ES-I3 (cell line): ENCODE data around the gene RNASE8.

Source experiments
- H3K36me3 ChIP-seq: 2 replicates; pipeline ENCODE4 v1.6.1; 2013; ENCODE audit warnings: mild to moderate bottlenecking, low read length, control low read depth, moderate library complexity; ENCODE audit not compliant: insufficient read depth
- H3K4me1 ChIP-seq: 2 replicates; pipeline ENCODE4 v1.6.1; 2013; ENCODE audit warnings: mild to moderate bottlenecking, control low read depth, low read length; ENCODE audit not compliant: insufficient read depth
- H3K9ac ChIP-seq: 2 replicates; pipeline ENCODE4 v1.6.1; 2013; ENCODE audit warnings: low read depth, mild to moderate bottlenecking, low read length, moderate library complexity
- H3K9me3 ChIP-seq: 2 replicates; pipeline ENCODE4 v1.6.1; 2013; ENCODE audit warnings: mild to moderate bottlenecking, low read length, moderate library complexity; ENCODE audit not compliant: control insufficient read depth, insufficient read depth

RNASE8 gene

GRCh38 chr14:21081521-21082142, 24.0 kb downstream of the RNASE8 start:
- Histone ChIP-seq H3K9me3 (no peaks in the 10 kb centered on the region), H3K9ac (no peak overlapping the region), H3K36me3 (no peaks in the 10 kb centered on the region; the same call in 1 of the 2 replicates), H3K4me1 (no peaks in the 10 kb centered on the region)

- Histone ChIP-seq H3K9ac (no peak overlapping the region), H3K4me1 (no peaks in the 10 kb centered on the region), H3K36me3 (no peaks in the 10 kb centered on the region; the same call in 1 of the 2 replicates), H3K9me3 (no peaks in the 10 kb centered on the region)
Measured at GRCh38 chr14:21083565-21084325, 26.1 kb downstream of the RNASE8 start.

DNA sequence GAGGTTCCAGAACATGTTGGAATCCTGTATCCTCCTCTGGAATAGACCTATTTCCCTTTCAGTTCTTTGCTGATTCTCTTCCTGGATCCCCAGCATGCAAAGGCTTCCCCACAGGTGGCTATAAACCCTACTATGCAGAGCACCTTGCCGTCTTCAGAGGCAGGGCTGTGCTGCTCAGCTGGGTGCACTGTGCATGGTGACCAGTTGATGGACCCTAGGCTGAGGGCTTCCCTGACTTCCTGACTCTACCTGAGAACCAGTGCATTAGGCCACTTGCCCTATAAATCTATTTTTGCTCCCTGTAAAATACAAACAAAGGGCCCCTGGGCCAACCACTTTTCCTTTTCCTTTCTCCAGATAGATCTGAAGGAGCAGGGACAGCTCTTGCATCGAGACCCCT, 26.8 kb downstream of the RNASE8 start:
- Histone ChIP-seq H3K9me3 (no peaks in the 10 kb centered on the region), H3K9ac (no peak overlapping the region), H3K4me1 (no peaks in the 10 kb centered on the region), H3K36me3 (no peaks in the 10 kb centered on the region; the same call in 1 of the 2 replicates)

DNA sequence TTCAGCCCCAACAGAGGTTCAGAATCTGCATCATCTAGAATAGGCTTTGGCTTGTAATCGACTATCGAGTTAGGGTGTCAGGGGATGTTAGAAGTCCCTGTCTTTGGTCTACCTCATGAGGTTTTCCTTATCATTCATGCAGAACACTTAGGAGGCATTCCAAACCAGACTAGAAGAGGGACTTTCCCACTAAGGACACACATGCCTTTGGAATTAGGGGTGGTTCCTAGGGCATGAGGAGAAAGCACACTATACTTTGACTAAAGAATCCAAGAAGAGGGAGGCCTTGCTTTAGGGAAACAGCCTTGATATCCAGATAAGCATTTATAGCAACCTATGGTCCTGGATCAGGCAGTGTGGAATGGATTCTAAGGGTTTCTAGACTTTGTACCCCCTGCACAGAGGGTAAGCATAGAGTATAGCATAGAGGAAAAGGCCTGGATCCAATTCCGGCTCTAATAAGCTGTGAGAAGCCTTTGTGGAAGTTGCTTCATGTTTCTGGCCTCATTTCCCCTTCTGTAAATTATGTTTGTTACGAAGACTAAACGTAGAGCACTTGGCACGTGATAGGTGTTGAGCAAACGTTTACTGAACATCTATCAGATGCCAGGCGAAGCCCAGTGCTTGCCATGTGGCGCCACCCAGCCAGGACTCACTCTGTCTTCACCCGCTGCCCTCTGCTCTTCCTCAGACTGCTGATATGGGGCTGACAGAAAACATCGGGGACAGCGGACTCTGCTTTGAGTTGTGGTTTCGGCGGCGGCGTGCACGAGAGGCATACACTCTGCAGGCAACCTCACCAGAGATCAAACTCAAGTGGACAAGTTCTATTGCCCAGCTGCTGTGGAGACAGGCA, 27.6 kb downstream of the RNASE8 start:
- peaks cover 6% of the 10 kb centered on the region; the same call in 1 of the 2 replicates for H3K36me3 ChIP-seq
- no peaks in the 10 kb centered on the region for H3K4me1 ChIP-seq
- no peaks in the 10 kb centered on the region for H3K9me3 ChIP-seq
- H3K9ac ChIP-seq = no peak overlapping the region

DNA sequence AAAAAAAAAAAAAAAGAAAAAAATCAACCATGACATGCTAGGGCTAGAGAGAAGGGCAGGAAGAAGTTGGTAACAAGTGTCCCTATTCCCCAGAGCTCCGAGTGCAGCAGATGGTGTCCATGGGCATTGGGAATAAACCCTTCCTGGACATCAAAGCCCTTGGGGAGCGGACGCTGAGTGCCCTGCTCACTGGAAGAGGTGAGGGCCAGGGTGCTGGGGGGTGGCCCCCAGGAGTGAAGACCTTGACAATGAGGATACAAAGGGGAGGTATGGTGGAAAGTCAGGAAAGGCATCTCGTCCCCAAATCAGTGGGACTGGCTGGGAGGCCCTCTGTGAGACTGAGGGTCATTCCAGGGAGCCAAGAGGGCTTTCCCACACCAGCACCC, 29.3 kb downstream of the RNASE8 start:
- H3K36me3 ChIP-seq = peaks cover 6% of the 10 kb centered on the region
- no peaks in the 10 kb centered on the region for H3K9me3 ChIP-seq
- no peaks in the 10 kb centered on the region for H3K4me1 ChIP-seq
- H3K9ac ChIP-seq = no peak overlapping the region

DNA sequence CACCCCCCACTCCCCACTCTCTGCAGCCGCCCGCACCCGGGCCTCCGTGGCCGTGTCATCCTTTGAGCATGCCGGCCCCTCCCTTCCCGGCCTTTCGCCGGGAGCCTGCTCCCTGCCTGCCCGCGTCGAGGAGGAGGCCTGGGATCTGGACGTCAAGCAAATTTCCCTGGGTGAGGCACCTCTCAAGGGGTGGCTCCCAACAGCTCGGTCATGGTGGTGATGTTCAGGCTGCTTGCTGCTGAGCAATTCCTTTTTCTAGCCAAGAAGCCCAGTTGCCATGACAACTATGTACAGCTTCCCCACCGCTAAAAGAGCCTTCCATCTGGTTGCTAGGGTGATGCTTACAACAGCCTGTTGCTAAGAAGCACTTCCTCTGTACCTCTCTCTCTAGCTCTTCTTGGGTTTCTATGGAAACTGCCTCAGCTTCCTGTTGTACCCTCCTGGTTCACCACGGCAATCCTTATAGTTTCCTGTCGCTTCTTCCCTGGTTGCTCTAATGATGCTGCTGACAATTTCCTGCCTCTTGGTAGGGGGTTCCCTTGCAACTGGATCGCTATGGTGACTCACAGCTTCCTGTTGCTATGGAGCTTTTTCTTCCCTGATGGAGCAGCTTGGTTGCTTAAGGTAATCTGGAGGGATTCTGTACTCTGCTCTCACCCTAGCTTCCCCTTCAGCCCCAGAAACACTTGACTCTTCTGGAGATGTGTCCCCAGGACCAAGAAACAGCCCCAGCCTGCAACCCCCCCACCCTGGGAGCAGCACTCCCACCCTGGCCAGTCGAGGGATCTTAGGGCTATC, 29.9 kb downstream of the RNASE8 start:
- Histone ChIP-seq H3K9me3 (no peaks in the 10 kb centered on the region; the same call in 1 of the 2 replicates), H3K4me1 (no peaks in the 10 kb centered on the region; the same call in 1 of the 2 replicates), H3K9ac (no peak overlapping the region), H3K36me3 (peaks cover 11% of the 10 kb centered on the region)

DNA sequence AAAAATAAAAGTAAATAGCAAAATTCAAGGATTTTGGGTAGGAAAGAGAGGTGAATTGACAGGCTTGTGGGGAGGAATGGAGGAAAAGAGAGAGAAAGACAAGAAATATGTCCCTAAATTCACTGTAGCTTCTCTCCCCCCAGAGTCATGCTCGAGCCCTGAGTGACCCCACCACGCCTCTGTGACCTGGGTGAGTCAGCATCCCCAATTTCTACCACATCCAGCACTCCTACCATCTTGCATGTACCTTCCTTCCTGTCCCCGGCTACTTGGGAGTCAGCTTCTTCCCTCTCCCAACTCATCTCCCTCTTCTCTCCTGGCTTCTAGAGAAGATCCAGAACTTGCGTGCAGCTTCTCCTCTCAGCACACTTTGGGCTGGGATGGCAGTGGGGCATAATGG, 31.1 kb downstream of the RNASE8 start:
- H3K36me3 ChIP-seq = peaks cover 11% of the 10 kb centered on the region; the same call in 1 of the 2 replicates
- H3K9ac ChIP-seq = no peak overlapping the region
- H3K9me3 ChIP-seq = no peaks in the 10 kb centered on the region; the same call in 1 of the 2 replicates
- peaks cover 7% of the 10 kb centered on the region for H3K4me1 ChIP-seq

- H3K4me1 ChIP-seq = peaks cover 11% of the 10 kb centered on the region
- H3K9me3 ChIP-seq = no peaks in the 10 kb centered on the region; the same call in 1 of the 2 replicates
- no peak overlapping the region for H3K9ac ChIP-seq
- peaks cover 11% of the 10 kb centered on the region; the same call in 1 of the 2 replicates for H3K36me3 ChIP-seq
Measured at GRCh38 chr14:21089271-21089670, 31.6 kb downstream of the RNASE8 start.

- Histone ChIP-seq H3K9ac (no peak overlapping the region), H3K9me3 (no peaks in the 10 kb centered on the region; the same call in 1 of the 2 replicates), H3K4me1 (peaks cover 11% of the 10 kb centered on the region), H3K36me3 (peaks cover 11% of the 10 kb centered on the region; the same call in 1 of the 2 replicates)
Measured at GRCh38 chr14:21089877-21090193, 32.2 kb downstream of the RNASE8 start.

DNA sequence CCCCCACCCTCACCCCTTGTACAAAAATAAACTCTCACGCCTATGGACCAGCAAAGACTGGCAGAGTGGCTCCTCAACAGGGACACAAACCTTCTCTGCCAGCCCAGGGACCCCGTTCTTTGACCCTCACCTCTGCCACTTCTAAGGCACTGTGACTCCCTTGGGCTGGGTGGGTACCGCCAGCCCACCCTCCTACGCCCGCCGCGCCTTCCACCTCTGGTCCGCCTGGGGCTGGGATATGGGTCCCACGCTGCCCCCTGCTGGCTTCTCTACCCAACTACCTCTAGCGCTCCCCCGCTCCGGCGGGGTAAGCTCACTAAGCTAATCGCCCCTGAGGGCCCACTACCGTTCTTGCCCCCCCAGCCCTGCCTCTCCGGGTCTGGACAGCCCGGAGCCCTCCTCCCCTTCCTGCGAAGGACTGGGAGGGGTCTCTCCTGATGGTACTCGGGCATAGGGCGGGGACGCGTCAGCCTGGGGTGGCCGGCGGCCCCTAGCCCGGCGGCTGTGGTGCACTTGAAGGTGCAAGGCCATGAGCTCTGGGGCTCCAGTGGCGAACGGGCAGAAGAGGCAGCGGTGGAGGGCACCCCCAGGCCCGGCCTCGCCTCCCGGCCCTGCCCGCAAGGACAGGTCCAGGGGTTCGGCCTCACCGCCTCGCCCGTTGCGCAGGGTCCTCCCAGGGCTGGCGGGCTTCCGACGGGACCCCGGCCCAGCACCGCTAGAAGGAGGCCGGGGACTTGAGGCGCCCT, 32.7 kb downstream of the RNASE8 start:
- Histone ChIP-seq H3K36me3 (peaks cover 11% of the 10 kb centered on the region; the same call in 1 of the 2 replicates), H3K9me3 (no peaks in the 10 kb centered on the region; the same call in 1 of the 2 replicates), H3K9ac (no peak overlapping the region), H3K4me1 (peaks cover 16% of the 10 kb centered on the region)

- H3K36me3 ChIP-seq = peaks cover 11% of the 10 kb centered on the region; the same call in 1 of the 2 replicates
- no peaks in the 10 kb centered on the region; the same call in 1 of the 2 replicates for H3K9me3 ChIP-seq
- peaks cover 16% of the 10 kb centered on the region for H3K4me1 ChIP-seq
- H3K9ac ChIP-seq = no peak overlapping the region
Measured at GRCh38 chr14:21090940-21091663, 33.5 kb downstream of the RNASE8 start.

DNA sequence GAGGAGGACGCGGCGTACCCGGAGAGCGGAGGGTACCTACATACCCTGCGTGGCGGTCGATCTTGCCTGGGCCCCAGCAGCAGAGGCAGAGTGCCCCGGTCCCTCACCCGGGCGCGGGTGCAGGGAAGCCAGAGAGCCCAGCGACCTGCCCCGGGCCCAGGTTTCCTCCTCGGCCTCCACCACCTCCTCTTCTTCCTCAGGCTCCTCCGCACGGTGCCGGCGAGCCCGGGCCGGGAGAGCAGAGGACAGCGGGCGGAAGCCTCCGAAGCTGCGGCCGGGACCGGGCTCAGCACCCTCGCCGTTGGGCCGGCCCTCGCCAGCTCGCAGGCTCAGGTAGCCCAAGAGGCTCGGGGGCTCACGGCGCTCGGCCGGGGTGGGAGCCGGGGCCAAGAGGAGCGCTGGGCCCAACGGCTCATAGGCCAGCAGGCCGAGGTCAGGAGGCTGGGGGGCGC, 34.2 kb downstream of the RNASE8 start:
- no peaks in the 10 kb centered on the region; the same call in 1 of the 2 replicates for H3K9me3 ChIP-seq
- no peak overlapping the region for H3K9ac ChIP-seq
- peaks cover 16% of the 10 kb centered on the region for H3K4me1 ChIP-seq
- peaks cover 11% of the 10 kb centered on the region; the same call in 1 of the 2 replicates for H3K36me3 ChIP-seq
